ENCODE data around the gene GCGR.
"Not testable (repeated sequence)": the region's sequence is repeated elsewhere in the genome, so short reads cannot be mapped to it uniquely, and the experiment has no call there.

The GCGR gene

DNA sequence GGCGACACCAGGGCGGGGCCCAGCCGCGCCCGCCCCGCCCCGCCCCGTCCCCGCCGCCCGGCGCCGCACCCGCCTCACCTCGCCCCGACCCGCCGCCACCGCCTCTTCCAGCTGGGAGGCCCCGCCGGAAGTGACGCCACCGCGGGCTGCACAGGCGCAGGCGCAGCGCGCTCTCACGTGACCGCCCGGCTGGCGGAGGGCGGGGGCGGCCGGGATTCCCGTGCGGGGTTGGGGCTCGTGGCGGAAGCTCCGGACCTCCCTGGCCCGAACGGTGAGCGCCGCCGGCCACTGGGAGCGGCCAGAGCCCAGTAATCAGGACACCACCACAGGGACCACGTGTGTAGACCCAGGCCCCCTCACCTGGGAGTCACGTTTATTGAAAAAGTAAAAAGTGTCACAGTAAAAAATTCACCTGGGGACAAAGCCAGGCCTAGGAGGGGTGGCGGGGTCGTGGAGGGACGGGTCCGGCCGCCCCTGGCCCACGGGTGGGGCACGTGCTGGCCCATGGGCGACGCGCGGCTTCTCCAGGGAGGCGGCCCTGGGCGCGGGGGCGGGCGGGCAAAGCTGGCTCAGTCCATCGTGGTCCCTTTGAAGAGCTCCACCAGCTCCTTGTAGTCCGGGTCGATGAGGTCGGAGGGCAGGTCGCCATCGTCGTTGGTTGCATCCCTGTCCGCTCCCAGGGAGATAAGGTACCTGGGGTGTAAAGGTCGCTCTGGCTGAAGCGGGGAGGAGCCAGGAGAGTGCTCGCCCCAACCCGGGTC is 29.4 kb downstream of the GCGR start, which contains the start of gene MCRIP1:
TSS of gene MCRIP1 (minus strand) at position 132 of the 761 bp plus-strand sequence. CDS start 8,785 bp downstream, outside the sequence.
- peak; percentile 95 for DNase-seq

DNA sequence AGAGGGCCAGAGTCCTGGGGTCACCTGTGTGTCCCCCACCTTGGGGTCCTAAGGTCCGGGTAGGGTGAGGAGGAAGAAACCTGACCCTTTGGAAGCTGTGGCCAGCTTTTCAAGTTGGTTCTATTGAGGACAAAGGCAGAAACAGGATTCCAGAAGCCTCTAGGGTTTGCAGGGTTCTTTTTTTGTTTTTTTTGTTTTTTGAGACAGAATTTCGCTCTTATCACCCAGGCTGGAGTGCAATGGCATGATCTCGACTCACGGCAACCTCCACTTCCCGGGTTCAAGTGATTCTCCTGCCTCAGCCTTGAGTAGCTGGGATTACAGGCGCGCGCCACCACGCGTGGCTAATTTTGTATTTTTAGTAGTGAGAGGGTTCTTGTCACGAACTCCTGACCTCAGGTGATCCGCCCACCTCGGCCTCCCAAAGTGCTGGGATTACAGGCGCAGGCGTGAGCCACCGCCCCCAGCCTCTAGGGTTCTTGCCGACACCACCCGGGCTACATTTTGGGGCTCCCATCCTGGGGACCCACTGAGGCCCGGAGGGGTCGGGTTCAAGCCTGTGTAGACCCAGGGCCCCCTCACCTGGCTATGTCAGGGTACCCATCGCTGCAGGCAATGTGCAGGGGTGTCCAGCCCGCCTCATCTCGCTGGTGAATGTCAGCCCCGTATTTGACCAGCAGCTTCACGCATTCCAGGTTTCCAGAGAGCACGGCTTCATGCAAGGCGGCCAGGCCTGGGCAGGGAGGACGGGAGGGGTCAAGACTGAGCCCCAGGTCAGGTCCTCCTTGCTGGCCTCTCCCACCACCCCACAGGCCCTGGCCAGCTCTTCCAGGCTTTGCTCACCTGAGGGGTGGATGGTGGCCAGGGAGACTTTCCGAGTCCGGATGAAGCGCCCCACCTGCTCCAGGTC is 30.2 kb downstream of the GCGR start:
- DNase-seq, result no peak

DNA sequence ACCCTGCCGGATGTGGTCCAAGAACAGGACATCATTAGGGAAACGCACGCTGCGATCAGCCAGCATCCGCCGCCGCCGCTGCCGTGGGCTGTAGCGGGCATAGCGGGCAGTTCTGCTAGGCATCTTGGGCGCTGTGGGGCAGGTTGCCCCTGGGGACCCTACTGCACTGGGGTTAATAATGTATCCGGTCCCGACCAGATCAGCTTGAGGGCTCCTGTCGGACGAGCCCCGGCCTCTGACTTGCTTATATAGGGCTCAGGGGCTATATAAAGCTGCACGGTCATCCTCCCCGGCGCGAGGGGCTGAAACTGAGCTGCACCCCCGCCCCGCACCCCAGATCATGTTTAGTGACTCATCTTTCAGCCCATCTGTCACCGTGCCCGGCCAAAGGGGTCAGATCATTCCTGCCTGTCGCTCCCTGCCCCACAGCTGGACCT is 30.9 kb downstream of the GCGR start, which contains the start of gene PPP1R27:
TSS of gene PPP1R27 (minus strand) at position 220 of the 437 bp plus-strand sequence. CDS start at position 123, 97 bp downstream.
- DNase-seq, result no peak

DNA sequence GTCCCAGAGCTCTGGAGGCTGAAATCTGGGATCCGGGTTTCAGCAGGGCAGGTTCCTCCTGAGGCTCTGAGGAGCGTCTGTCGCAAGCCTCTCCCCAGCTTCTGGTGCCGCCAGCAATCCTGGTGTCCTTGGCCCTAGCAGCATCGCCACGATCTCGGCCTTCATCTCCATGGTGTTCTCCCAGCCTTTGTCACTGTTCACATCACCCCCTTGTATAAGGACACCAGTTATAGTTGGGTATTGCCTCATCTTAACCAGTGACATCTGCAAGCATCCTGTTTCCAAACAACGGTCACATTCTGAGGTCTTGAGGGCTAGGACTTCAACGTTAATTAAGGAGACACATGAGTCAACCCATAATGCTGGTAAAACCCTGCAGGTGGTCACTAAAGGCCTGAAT is 33.7 kb downstream of the GCGR start:
- no peak for DNase-seq

DNA sequence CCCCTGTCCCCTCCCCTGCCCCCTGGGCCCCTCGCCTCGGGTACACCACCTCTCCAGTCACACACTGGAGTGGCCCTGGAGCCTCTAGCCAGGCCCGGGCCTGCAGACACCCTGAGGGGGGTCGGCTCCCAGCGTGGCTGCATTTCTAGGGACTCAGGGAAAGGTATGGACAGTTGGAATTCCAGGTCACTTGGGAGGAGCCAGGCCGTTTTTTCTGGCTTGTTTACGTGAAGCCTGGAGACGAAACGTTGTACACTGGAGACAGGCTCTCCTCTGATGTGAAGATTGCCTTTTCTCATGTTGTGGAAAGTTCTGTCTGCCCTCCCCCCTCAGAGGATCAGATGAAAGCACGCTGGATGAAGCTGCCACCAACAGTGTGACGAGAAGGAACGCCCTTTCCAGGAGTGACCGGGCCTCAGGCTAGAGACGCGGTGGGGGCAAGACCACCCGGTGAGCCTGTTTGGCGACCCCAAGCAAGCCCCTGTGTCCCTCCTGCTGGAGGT is 34.9 kb downstream of the GCGR start:
- no peak for DNase-seq

DNA sequence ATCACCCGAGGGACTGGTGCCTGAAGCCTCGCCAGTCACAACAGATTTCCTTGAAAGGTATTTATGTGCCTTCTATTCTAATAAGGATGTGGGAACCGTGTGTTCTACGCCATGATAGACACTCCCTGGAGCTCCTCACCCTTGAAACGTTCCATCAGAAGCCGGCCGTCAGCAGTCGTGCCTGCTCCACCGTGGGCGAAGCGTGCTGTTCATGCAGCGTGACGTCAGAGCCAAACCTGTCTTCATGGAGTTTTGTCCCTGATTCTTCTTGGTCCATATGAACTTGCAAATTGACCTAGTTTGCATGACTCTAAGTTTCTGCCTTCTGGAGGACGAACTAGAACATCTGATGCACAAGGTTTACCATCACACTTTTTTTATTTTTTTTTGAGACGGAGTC is 35.4 kb downstream of the GCGR start:
- DNase-seq, result no peak

DNA sequence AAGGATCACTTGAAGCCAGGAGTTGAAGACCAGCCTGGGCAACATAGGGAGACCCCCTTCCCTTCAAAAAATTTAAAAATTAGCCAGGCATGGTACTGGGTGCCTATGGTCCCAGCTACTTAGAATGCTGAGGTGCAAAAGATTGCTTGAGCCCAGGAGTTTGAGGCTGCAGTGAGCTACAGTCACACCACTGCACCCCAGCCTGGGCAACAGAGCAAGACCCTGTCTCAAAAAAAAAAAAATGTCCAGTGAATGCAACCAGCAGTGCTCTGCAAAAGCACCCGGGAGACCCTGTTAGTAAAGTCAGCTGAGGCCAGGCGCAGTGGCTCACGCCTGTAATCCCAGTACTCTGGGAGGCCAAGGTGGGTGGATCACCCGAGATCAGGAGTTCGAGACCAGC is 36.1 kb downstream of the GCGR start:
- DNase-seq, result not testable (repeated sequence)

DNA sequence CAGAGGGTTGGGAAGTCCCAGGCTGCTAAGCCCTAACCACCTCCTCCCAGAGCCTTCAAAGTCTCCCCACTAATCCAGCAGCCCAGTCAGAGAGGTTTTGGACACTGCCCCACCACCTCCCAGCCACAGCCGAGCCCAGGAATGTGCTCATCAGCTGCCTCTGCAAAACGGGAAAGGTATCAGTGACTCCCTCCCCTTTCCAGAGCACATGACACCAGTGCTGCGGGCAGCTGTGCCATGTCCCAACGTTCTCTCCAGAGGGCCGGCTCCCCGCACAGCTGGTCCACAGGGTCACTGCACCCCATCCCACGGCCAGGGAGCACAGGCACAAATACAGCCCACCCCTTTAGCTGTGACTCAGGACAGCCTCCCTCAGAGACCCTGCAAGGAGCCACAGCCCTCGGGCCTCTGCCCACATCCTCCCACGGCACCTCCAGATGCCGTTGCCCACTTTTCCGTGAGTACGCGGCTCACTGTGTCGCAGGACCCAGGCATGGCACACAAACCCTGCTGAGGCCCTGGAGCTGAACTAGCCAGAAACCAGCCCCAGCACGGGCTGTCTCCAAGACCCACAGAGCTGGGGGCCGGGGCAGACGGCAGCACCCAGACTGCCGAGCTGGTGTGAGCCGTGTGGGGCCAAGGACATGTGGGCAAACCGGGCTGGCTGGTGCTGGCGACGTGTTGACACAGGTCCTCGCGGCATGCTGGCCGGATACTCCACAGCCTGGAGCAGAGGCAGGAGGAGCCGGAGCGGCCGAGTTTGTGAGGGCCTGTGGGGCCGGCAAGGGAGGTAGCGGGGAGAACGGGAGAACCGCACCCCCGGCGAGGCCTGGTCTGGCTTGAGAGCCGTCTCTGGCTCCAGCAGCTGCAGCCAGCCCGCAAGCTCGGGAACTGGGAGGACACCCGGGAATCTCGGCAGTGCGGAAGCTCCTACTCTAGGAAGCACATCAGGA is 37.2 kb downstream of the GCGR start:
- DNase-seq, result no peak

DNA sequence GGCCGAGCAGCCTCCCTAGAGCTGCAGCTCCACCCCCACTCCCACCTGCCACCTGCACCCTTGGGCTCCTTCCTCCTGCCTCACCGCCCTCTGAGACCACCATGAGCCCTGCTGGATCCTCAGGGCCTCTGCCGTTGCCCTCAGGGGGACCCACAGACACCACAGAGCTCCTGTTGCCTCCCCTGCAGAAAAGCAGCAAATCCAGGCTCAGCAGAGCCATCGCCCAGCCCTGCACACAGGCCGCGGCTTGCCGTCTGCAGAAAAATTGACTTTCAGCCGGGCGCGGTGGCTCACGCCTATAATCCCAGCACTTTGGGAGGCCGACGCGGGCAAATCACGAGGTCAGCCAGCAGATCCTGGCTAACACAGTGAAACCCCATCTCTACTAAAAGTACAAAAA is 37.9 kb downstream of the GCGR start:
- no peak for DNase-seq

DNA sequence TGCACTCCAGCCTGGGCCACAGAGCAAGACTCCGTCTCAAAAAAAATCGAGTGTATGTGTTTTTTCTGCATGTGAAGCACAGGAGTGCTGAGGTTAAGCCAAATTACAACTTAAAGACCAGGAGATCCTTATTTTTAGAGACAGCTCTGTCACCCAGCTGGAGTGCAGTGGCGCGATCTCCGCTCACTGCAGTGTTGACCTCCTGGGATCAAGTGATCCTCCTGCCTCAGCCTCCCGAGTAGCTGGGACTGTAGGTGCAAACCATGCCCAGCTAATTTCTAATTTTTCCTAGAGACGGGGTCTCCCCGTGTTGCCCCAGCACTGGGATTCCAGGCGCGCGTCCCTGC is 38.4 kb downstream of the GCGR start:
- no peak for DNase-seq

DNA sequence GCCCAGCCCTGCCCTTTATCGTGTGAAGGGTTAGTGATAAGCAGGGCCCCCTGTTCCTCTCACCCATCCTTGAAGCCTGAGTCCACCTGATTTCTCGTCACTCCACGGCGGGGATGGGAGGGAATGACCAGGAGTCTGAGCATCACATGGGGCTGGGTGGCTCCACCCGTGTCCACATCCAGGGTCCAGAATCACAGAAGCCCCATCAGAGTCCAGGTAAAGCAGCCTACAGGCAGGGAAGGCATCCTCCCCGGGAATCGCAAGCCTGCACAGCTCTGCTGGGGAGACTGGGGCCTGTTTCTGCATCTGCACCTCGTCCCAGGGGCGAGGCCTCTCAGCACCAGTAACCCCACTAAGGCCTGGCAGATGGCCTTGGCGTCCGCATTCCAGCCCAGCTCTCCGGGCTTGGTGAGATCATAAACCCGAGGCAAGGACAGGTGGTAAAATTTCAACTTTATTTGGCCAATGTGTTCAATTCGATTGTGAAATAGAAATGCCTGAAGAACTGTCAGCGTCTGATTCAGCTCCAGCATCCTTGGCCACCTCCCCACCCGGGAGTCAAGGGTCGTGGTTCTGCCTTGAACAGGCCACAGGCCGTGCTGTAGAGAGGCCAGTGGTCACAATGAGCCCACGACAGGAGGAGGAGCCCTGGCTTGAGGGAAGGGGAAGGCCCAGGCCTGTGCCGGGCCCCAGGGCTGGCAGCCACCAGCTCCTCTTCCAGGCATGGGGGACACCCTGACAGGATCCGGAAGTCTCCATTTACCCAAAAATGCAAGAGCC is 39.0 kb downstream of the GCGR start:
- DNase-seq, result no peak

DNA sequence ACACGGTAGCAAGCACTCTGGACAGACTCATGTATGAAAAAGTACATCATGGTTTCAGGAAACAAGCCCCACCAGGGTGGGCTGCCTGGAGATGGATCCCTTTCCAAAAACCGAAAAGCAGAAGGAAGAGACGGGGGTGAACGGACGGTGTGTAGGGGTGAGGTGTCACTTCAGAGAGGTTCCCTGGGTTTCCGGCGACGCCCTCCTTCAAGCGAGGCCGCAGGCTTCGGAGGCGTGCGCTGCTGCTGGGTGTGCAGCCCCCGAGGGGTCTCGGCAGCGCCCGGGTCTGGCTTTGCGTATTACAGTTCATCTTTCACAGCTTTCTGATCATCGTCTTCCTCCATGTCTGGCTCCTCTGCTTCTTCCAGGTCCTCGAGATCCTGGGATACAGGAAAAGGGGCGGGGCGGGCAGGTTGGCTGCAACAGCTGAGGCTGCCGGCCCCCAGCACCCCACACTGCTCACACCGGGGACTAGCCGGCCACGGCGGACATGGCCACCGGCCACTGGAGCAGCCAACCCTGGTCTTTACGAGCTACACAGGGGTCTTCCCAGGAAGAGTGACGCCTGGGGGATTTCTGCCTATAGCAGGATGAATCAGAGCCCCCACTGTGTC is 39.9 kb downstream of the GCGR start:
- no peak for DNase-seq

DNA sequence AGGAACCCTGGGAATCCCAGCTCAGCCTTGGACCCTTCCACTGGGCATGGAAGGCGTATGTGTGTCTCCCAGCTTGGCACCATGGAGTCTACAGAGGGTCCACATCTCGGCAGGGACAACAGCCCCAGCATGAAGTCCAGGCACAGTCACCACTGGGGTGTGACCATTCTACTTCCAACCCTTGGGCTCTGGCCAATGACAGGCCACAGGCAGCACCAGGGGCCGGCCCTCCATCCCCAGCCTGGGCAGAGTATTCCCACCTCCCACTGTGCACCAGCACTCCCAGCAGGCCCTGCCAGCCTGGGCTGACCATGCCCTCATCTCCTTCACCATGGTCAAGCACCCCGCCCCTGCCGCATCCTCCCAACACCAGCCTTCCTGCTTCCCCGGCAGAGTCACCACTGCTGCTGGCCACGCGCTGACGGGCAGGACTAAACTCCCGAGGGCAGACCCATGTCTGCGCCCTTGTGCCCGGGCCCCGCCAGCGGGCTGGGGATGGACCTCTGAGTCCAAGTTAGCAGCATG is 40.4 kb downstream of the GCGR start:
- DNase-seq, result no peak

DNA sequence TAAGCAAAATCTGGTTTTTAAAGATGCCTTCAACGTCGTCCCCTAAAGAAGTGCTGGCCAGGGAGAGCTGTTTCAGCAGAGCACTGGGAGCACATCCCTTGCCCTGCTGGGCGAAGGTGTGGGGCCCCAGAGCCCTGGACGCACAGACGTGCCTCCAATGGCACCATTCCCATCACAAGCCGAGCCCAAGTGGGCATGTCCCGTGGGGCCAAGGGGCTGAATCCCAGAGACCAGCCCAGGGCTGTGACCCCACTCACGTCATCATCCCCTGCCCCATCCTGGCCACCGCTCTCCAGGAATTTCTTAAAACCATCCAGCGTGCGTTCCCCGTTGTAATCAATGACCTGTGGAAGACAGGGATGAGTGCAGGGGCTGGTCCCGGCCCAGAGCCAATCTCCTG is 40.9 kb downstream of the GCGR start:
- no peak for DNase-seq

DNA sequence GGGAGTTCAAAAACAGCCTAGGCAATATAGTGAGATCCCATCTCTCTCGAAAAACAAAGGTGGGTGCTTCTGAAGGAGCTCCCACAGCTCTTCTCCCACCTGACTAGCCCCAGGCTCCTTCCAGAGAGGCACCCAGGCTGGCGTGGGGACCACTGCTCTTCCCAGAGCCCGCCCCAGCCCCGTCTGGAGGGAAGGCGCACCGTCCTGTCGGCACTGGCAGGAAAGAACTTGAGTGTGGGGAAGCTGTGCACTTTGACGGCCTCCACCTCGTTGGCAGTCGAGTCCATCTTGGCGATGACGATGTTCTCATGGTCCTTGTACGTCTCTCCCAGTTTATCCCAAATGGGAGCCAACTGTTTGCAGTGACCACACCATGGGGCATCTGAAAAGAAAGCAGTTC is 41.4 kb downstream of the GCGR start:
- no peak for DNase-seq

DNA sequence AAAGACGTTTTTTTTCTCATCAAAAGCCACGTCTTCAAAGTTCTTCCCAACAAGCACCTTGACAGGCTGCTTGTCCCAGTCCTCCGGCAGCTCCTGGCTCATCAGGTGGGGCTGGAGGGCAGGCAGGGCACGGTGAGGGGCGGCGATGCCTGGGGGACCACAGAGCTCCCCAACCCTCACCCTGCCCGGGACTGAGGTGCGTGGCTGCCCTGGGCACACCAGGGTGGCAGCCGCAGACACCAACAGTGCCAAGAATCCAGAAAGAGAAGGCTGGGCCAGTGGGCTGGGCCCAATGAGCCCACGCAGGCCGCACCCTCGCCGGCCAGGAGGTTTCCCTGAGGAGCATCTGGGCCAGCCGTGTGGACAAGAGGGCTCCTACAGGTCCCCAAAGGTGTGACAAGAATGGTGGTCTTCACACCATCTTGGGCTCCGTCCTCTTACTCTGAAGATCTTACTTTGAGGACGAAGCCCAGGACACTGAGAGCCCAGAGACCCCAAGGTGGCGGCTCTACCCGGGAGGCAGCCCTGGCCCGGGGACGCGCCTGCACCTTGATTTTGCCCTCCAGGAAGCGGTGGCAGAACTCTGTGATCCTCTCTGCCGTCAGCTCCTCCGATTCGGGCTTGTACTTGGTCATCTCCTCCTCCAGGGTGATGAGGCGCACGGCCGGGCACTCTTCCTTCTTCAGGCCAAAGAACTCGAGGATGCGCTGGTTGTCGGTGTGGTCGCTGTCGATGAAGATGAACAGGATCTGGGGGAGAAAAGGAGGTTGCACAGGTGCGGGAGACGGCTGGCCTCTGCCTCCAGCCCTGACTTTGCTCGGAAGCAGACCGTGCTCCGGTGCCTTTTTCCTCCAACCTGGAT is 42.2 kb downstream of the GCGR start:
- DNase-seq, result no peak

DNA sequence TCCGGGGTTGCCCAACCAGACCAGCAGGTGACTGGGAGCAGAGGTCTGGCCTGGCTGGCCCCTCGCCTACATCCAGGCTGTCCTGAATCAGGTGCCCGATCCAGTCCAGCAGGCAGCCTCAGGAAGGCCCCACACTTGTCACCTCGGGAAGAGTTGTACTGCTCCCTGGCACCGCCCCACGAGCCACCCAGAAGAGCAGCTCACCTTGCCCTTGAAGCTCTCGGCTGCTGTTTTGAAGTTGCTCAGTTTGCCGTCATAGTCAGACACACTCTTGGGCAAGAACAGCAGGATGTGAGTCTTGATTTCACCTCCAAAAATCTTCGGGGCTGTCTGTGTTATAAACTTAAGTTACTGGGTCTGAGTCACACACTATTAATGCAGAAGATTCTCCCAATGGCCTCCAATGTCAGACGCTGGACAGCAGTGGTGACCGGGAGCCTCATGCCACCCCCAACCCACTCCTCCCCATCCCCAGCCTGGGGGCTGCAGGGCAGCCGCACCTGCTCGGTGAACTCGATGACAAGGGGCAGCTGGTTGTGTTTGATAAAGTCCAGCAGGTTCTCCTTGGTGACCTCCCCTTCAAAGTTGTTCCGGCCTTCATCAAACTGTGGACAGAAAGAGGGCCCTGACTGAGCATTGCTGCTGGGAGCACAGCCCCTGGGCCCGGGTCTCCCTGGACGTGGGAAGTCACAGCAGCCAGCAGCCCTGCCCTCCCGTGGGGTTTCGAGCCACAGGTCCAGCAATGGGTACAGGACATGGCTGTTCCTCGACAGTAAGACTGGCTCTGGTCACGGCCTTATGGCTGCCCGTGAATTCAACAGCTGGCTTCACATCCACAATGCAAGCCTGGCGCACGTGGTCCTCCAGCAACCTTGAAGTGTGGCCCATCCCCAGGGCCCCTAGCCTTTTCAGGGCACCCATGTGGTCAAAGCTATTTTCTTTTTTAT is 43.1 kb downstream of the GCGR start:
- no peak for DNase-seq

DNA sequence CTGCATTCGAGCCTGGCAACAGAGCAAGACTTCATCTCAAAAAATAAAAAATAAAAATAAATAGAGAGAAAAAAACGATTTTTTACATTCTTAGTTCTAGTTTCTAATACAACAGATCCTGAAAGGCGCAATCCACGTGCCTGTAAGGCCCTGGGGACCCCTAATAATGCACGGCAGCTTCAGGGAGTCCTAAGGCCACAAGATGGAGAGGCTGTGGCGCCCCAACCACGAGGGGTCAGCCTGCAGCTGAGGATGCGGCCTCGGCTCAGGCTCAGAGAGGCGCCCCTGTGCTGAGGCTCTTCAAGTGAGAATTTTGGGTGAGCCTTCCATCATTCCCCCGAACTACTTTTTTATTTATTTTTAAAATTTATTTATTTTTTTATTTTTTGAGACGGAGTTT is 45.5 kb downstream of the GCGR start:
- DNase-seq, result no peak

DNA sequence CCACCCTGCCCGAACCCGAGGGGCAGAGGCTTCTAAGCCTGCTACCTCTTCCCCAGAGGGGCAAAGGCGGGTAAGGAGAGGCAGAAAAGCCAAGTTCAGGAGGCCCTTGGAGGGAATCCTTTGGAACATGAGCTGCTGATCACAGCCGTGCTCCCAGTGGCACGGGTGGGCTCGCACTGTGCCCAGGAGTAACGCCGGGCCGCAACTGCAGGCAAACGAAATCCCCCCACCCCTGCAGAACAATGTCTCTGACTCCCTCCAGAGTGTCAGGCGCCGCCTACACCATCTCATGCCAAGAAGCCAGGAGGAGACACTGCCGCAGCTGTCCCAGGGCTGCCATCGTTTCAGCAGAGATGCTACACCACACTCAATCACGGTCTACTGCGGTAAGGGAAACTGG is 47.5 kb downstream of the GCGR start:
- no peak for DNase-seq
